IPS-11a (cell line): Measurements from ENCODE around the gene CFAP299.

ENCODE experiments used
- H3K4me3 ChIP-seq: one replicate; pipeline ENCODE4 v1.5.1; 2013; ENCODE audit warnings: low read depth, low read length, control low read depth

CFAP299 gene

GRCh38 chr4:80495865-80496264 lies 160.3 kb downstream of the CFAP299 start:
- no peak overlapping the region for H3K4me3 ChIP-seq

GRCh38 chr4:80498725-80499124 lies 163.2 kb downstream of the CFAP299 start:
- no peak overlapping the region for H3K4me3 ChIP-seq

GRCh38 chr4:80500613-80501012 lies 165.1 kb downstream of the CFAP299 start:
- H3K4me3 ChIP-seq: no peak overlapping the region

- H3K4me3 ChIP-seq: no peak overlapping the region
Measured at GRCh38 chr4:80507077-80507476, 171.5 kb downstream of the CFAP299 start.

DNA sequence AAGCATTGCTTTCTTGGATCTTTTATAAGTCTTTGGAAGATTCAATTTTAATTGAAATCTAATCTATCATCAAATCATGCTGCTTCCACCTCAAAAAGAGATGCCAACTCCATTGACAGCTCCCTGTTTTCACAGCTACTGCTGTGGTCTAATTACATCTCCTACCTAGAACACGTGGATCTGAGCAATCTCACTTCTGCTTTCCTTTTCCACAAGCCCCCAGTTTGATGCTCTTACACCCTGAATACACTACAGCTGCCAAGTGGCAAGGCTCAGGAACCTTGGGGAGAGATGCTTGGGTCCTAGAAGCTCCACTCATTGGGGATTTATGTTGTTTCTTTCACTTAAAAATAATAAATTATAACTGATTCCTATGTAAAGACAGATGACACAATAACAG lies 172.0 kb downstream of the CFAP299 start:
- H3K4me3 ChIP-seq: no peak overlapping the region

- no peak overlapping the region for H3K4me3 ChIP-seq
Measured at GRCh38 chr4:80515496-80515895, 180.0 kb downstream of the CFAP299 start.

DNA sequence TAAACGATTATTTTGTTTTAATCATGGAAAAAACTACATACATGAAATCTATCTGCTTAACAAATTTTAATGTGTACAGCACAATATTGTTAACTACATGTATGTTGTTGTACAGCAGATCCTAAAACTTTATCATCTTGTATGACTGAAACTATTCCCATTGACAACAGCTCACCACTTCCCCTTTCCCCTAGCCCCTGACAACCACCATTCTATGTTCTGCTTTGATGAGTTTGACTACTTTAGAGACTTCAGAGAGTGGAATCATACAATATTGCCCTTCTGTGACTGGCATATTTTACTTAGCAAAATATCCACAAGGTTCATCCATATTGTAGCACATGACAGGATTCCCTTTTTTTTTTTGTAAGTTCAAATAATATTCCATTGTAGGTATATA lies 185.9 kb downstream of the CFAP299 start:
- no peak overlapping the region for H3K4me3 ChIP-seq

DNA sequence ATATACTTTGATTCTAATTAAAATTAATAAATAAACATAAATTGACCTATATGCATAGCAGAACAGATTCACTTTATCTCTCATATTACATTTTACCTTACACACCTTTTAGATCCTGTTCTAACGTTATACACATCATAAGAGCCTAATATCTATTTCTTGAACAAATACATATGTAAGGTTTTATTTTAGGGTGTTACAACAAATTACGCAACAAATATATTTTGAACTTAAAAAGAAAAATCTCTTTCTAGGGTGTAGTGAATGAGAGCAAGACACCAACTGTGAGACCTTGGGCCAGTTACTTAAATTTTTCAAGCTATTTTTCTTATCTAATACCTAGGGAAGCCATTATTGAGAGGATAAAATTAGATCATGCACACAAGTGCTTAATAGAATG lies 191.2 kb downstream of the CFAP299 start:
- H3K4me3 ChIP-seq: no peak overlapping the region

DNA sequence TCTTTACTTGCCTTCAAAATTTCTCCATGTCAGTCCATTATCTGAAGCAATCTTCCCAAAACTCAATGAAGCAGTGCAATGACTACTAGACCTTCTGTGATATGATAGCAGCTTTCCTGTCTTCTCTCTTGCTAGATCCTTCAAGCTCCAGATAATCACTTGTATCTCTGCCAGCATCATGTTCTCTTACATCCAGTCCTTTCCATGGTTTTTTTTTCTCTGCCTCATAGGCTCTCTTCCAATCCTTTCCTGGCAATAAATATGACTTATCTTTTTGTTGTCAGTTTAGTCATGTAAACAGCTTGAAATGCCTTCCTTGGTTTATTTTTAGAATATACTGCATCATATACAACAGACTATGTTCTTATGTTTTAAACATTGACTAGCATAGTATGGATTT lies 193.5 kb downstream of the CFAP299 start:
- no peak overlapping the region for H3K4me3 ChIP-seq

DNA sequence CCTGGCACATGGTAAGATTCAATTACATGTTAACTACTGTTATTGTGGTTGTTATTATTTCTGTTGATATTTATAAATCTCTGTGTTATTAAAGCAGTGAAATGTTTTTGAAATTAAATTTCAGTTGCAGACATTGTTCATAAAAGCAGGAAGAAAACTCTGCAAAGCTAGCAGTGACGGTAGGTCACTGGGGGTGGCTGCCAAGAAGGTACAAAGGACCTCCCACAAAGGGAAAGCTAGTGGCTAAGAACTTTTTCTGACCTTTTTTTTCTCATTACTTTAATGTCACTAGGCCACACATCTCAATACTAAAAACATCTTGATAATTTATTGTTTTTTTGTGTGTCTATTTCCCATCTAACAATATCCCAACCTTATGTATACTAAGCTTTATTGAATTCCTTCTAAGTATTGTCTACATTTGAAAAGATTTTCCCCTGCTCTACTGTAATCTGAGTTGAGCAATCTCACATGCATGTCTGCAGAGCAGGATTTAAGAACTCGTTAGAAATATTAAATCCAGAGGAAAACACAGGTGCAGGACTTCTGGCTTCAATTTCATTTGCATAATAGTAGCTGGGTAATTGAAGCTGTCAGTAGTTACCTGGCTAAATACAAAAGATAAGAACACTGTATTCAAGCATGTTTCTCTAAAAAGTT lies 197.3 kb downstream of the CFAP299 start:
- no peak overlapping the region for H3K4me3 ChIP-seq

DNA sequence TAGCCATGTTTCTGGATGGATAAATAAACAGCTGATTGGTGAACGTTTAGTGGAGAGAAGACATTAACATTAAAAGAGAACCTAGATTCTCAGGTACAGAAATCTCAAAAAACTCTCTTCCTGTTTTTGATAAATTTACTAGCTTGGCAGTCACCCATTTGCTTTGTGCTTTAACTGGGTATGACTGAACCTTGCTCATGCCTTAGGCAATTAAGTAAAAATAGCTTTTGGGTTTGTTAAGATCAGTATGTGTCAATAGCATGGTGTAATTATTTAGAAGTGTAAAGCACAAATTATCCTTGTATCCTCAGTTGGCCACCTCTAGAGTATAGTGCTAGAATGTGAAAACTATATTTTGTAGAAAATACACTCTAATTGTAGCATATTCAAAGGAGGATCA lies 200.0 kb downstream of the CFAP299 start:
- H3K4me3 ChIP-seq: no peak overlapping the region

- H3K4me3 ChIP-seq: no peak overlapping the region
Measured at GRCh38 chr4:80538276-80538926, 202.9 kb downstream of the CFAP299 start.

- no peak overlapping the region for H3K4me3 ChIP-seq
Measured at GRCh38 chr4:80539190-80539589, 203.7 kb downstream of the CFAP299 start.

DNA sequence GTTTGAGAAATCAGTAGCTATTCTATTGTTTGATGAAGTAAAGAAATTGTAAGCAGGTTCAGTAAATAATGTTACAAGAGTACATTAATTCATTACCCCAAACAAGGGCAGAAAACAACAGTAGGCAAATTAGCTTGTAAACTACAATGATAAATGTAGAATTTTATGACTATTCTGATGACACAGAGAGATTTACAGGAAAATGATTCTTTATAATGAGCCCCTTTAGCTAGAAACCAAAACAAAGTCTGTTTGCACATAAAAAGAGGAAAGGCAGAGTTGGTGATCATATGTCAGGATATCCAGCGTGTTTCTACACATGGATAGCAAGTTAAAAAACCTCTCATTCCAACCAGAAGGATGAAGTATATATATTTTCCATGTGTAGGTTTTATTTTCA lies 204.8 kb downstream of the CFAP299 start:
- no peak overlapping the region for H3K4me3 ChIP-seq

DNA sequence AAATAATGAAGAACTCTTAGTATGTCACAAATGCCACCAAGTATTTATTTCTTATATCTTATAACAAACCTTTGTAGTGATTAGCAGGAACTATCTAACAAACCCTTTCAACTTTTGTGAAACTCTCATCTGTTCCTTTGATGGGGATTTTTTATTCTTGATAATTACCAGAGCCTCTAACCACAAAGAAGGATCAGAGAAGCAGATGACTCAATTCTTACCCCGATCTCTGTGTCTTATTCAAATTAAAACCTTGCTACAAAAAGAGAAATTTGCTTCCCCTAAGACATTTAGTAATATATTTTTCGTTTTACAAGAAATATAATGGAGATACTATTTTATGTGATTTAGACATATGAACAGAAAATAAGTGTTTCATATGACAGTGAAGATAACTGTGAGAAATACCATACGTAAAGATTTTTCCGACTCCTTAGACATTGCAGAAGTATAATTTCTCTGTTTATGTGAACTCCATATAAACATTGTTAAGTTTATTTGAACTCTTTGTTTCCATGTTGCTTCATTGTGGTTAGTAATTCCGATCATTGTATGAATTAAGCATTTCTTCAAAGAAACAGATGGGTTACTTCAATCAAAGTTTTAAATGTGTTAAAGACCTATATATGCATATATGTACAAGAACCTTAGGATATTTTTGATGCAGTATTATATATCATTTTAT lies 205.4 kb downstream of the CFAP299 start:
- no peak overlapping the region for H3K4me3 ChIP-seq

GRCh38 chr4:80542747-80543146 lies 207.2 kb downstream of the CFAP299 start:
- H3K4me3 ChIP-seq: no peak overlapping the region

DNA sequence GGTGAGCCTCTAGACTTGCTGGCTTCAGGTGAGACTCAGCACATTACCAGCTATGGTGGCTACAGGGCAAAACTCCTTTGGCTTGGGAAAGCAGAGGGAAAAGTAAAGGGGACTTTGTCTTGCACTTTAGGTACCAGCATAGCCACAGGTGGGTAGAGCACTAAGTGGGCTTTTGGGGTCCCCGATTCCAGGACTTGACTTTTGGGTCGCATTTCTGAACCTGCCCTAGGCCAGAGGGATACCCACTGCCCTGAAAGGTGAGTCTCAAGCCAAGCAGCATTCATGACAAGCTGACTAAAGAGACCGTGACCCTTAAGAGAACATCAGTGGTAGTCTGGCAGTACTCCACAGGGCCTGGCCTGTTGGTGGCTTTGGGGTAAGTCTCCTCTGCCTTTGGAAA lies 224.8 kb downstream of the CFAP299 start:
- no peak overlapping the region for H3K4me3 ChIP-seq

GRCh38 chr4:80566203-80566872 lies 230.8 kb downstream of the CFAP299 start:
- no peak overlapping the region for H3K4me3 ChIP-seq

DNA sequence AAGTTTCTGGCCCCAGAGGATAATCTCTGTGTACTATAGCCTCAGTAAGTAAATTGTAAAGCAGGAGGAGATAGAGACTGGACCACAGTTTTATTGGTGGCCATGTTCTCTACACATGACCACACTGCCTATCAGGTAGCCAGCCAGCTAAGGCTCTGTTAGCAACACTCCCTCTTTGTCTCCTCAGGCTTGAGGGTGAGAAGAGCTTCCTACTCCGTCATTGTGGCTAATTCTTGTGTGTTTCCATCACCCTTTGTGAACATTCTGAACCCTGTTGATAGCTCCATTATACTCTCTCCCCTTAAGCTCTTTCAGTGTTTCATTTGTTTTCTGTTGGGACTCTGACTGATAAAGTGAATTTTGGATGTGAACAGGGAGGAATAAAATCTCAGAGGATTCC lies 233.4 kb downstream of the CFAP299 start:
- no peak overlapping the region for H3K4me3 ChIP-seq

GRCh38 chr4:80576796-80577195 lies 241.3 kb downstream of the CFAP299 start:
- no peak overlapping the region for H3K4me3 ChIP-seq

- no peak overlapping the region for H3K4me3 ChIP-seq
Measured at GRCh38 chr4:80578001-80578400, 242.5 kb downstream of the CFAP299 start.

GRCh38 chr4:80585542-80585941 lies 250.0 kb downstream of the CFAP299 start:
- H3K4me3 ChIP-seq: no peak overlapping the region
